Activated T-helper 1 cell treated with anti-CD3 and anti-CD28 coated beads, Interleukin-12 subunit alpha, Interleukin-12 subunit beta, Interleukin-2, Interleukin-4 antibody, amounts not matched to agents 30 ng/mL and 10 ng/mL and 1 ng/mL, durations not matched to agents 14 hours and 24 hours and 36 hours (primary cell): ENCODE results near the gene DLX5. TPM values are rescaled to one million over a fixed set of nuclear protein-coding genes. Genes with fewer than 3 reads are reported as not detected.

Experiments used
- DNase-seq: peaks from one replicate; pipeline ENCODE4 v3.0.0; 2021; ENCODE audit warnings: low spot score
- H3K27ac Mint-ChIP-seq: one replicate; pipeline ENCODE4 v1.8.0; 2021; ENCODE audit warnings: mild to moderate bottlenecking, mixed read lengths
- H3K27me3 Mint-ChIP-seq: one replicate; pipeline ENCODE4 v1.8.0; 2022; ENCODE audit warnings: mild to moderate bottlenecking, moderate library complexity, mixed read lengths; ENCODE audit not compliant: insufficient read depth
- H3K36me3 Mint-ChIP-seq: one replicate; pipeline ENCODE4 v1.8.0; 2021; ENCODE audit warnings: low read depth, mixed read lengths
- H3K4me1 Mint-ChIP-seq: one replicate; pipeline ENCODE4 v1.8.0; 2021; ENCODE audit warnings: low read depth, mixed read lengths
- H3K4me3 Mint-ChIP-seq: one replicate; pipeline ENCODE4 v1.8.0; 2021; ENCODE audit warnings: mild to moderate bottlenecking, moderate library complexity, mixed read lengths
- H3K9me3 Mint-ChIP-seq: one replicate; pipeline ENCODE4 v1.8.0; 2021; ENCODE audit warnings: mixed read lengths
- intact Hi-C: fragments of 100-400 bp; cut with micrococcal nuclease; formaldehyde crosslinking; loops from one replicate; pipeline ENCODE4 v1.15.1; 2024
- total RNA-seq: library from RNA; stranded (reverse); gene quantifications from 2 replicates; pipeline ENCODE4 v1.2.3, GENCODE V29; 2022

The DLX5 gene
- total RNA-seq, 1 donor from 2014 or later = not detected

DNA sequence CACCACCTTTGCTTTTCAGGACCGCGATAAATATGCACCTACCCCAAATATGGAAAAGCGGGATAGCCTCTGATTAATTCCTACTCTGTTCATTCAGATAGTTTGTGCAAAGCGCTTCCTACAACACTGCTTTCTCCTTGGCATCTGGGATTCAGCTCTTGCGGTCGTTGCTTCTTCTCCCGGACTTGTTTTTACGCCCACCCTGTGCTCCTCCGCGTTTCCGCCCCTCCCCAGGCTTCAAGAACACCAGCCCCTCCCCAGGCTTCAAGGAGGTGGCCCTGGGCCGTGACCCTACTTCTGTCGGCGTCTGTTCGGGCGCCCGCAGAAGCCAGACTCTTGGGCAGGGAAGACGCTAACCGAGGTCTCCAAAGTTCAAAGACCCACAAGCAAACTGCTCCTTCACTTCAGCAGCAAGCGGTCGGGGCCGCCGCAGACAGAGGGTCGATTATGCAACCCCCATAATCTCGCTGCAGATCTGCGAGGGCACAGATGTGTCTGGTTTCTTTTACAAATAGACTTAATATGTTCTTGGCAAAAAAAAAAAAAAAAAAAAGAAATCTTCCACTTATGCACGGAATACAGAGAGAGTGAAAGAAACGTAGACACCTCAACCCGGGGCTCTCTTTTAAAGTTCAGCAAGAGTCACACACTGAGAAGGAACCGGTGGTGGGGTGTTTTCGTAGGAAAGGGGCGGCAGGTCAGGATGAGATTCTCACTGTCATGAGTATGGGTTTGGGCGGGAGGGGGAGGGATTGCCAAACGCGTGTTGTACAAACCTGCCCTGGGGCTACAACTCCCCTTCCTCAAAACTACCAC, 1.9 kb downstream of the DLX5 start:
- peak overlapping the region; percentile 40 for H3K27ac Mint-ChIP-seq
- intact Hi-C loops = no loop called here
- H3K4me3 Mint-ChIP-seq = no peak overlapping the region
- no peaks in the 10 kb centered on the region for H3K9me3 Mint-ChIP-seq
- H3K4me1 Mint-ChIP-seq = peaks cover 26% of the 10 kb centered on the region
- peaks cover 8% of the 10 kb centered on the region for H3K36me3 Mint-ChIP-seq
- no peak for DNase-seq
- H3K27me3 Mint-ChIP-seq = peaks cover 88% of the 10 kb centered on the region

GRCh38 chr7:97021747-97022490, 2.7 kb downstream of the DLX5 start:
- Mint-ChIP-seq H3K27ac (peak overlapping the region; percentile 34), H3K27me3 (peaks cover 88% of the 10 kb centered on the region), H3K9me3 (no peaks in the 10 kb centered on the region), H3K4me3 (no peak overlapping the region), H3K4me1 (peaks cover 18% of the 10 kb centered on the region), H3K36me3 (peaks cover 8% of the 10 kb centered on the region)
- intact Hi-C loops = no loop called here
- DNase-seq = no peak

DNA sequence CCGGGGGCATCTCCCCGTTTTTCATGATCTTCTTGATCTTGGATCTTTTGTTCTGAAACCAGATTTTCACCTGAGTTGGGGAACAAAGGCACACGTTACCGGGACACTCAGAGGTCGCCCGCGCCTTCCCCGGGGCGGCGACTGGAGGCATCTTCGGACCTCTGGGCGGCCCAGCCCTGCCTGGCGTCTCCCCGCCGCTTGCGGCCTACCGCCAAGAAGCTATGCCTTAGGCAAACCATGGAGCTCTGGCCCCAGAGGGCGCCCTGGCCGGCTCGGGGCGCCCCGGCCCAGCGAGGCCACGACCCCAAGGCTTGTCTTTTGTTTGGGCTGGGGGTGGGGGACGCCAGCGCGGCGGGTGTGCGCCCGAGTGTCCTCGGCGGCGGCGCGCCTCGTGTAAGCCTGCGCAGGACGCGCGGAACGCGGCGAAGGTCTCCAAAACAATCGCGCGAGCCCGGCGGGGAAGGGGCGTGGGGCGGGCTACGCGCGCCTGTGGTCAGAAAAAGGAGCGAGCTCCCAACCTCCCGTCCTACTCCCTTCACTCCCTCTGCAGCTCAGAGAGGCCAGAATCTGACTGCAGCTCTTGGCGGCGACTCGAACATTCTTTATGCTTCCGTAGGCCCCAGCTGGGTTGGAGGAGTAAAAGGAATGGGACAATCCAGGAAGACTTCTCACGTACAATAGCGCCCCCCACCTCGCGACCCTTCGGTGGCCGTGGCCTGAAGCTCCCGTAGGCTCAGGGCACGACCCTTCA, 3.5 kb downstream of the DLX5 start:
- H3K27me3 Mint-ChIP-seq = peaks cover 87% of the 10 kb centered on the region
- intact Hi-C loops = no loop called here
- peaks cover 8% of the 10 kb centered on the region for H3K36me3 Mint-ChIP-seq
- H3K27ac Mint-ChIP-seq = no peak overlapping the region
- DNase-seq = no peak
- H3K4me1 Mint-ChIP-seq = peaks cover 11% of the 10 kb centered on the region
- H3K9me3 Mint-ChIP-seq = no peaks in the 10 kb centered on the region
- no peak overlapping the region for H3K4me3 Mint-ChIP-seq

DNA sequence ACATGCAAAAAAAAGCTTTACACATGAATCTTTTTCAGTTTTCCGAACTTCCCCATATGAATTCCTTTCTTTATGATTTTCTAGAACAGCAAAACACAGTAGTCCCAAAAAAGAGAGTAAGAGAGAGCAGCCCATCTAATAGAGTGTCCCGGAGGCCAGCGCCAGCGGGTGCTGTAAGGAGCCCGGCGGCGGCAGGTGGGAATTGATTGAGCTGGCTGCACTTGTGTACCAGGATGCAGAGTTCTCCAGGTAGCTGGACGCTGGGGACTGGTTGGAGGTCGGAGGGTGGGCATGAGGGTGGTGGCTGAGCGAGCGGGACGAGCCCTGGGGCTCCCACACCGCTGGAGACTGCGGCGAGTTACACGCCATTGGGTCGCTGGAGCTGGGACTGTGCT, 4.0 kb downstream of the DLX5 start:
- no peak for DNase-seq
- Mint-ChIP-seq H3K27ac (peak overlapping the region; percentile 10), H3K36me3 (peaks cover 4% of the 10 kb centered on the region), H3K4me3 (no peak overlapping the region), H3K4me1 (peaks cover 6% of the 10 kb centered on the region), H3K27me3 (peaks cover 87% of the 10 kb centered on the region), H3K9me3 (no peaks in the 10 kb centered on the region)
- intact Hi-C loops = no loop called here

DNA sequence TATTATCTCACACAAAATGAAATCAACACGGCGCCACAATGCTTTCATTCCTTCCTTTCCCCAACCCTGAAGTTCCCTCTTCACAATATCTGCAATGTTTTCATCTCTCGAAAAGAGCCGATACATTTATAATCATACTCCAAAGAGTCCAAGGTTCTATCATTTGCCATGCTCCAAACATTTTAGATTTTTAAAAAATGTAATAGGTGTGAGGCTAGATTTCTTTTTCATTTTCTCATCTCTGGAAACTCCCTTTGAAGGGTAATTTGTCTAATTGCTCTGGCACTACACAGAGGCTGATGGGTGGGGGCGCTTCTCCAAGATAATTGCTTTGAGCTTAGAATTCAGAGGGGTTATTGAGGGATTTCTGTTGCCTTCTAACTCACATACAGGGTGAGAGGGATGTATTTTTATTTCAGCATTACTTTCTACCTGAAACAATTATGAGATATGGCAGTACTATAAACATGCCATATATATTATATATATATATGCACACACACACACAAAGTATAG, 4.9 kb downstream of the DLX5 start:
- H3K27ac Mint-ChIP-seq = no peak overlapping the region
- DNase-seq = no peak
- peaks cover 6% of the 10 kb centered on the region for H3K4me1 Mint-ChIP-seq
- peaks cover 87% of the 10 kb centered on the region for H3K27me3 Mint-ChIP-seq
- no peaks in the 10 kb centered on the region for H3K9me3 Mint-ChIP-seq
- H3K4me3 Mint-ChIP-seq = no peak overlapping the region
- H3K36me3 Mint-ChIP-seq = peaks cover 4% of the 10 kb centered on the region
- intact Hi-C loops = no loop called here

DNA sequence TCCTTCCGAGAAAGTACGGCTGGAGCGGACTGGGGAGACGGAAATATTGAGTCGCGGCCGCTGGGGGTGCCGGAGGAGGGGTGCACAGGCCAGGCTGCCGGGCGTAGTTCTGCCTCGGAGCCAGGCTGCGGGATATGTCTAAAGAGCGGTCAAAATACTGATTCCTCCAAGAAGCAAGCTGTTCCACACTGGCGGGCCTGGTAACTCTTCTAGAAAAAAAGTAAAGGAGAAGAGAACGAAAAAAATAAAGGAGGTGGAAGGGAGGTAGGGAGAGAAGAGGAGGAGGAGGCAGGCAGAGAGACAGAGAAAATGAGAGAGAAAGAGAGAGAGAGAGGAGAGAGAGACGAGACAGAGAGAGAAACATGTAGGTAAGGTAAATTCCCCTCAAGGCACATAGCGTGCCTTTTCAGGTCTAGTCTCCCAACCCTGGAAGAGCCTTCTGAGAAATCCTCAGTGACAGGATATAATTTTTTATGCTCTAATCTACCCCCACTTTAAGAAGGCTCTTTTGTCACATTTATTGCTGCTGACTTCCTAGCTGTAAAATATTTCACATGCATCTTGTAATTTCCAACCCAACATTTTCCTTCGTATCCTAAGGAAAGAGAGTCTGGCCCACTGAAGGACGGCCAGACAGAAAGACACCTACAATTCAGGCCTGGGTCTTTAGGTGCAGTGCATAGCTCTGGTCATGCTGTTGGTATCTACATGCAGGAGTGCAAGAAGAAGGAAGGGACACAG, 5.7 kb downstream of the DLX5 start:
- H3K9me3 Mint-ChIP-seq = no peaks in the 10 kb centered on the region
- H3K27ac Mint-ChIP-seq = no peak overlapping the region
- intact Hi-C loops = no loop called here
- peaks cover 2% of the 10 kb centered on the region for H3K36me3 Mint-ChIP-seq
- DNase-seq = no peak
- no peak overlapping the region for H3K4me3 Mint-ChIP-seq
- H3K4me1 Mint-ChIP-seq = peaks cover 6% of the 10 kb centered on the region
- H3K27me3 Mint-ChIP-seq = peaks cover 86% of the 10 kb centered on the region

GRCh38 chr7:97018126-97018601, 6.5 kb downstream of the DLX5 start:
- Mint-ChIP-seq H3K27me3 (peaks cover 86% of the 10 kb centered on the region), H3K4me1 (peaks cover 6% of the 10 kb centered on the region), H3K27ac (no peak overlapping the region), H3K9me3 (no peaks in the 10 kb centered on the region), H3K36me3 (peaks cover 2% of the 10 kb centered on the region), H3K4me3 (no peak overlapping the region)
- no peak for DNase-seq
- intact Hi-C loops = no loop called here

DNA sequence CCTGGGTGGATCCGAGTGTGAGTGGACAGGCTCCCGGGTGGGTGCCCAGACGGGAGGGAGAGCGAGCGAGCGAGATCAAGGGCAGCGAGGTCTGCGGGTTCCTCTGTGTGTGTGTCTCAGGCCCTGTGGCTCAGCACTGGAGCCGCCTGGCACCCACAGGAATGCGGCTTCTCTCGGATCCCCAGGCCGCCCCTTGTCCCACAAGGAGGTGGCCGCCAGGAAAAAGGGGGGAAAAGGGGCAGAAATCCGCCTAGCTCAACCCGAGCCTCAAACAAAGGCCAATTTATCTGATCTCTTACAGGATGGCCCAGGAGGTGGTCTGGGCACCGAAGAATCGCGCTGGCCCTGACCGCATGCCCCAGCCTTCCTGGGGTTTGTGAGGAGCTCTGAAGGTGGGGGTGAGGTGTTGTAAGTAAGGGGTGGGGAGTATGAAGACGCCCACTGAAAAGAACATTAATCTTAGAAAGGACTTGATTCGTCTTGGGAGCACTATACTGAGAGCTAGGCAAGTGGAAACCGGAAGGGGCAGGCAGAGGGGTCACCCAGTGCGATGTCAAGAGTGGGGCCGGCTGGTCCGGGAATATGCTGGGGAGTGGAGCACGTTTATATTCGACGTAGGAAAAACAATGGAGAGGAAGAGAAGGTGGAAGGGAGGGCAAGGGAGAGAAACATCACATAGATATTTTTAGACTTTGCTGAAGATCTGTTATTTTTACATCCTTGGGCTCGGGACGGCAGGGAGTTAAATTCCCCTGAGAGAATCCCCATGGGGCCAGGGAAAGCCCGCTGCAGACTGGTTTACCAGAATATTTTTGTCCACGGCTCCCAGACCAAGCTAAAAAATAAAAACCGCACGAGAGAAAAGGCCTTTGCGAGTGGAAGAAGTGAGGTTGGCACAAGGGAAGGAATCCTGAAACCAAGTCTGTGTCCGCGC, 7.2 kb downstream of the DLX5 start:
- H3K36me3 Mint-ChIP-seq = peaks cover under 1% of the 10 kb centered on the region
- DNase-seq = no peak
- H3K4me3 Mint-ChIP-seq = no peak overlapping the region
- intact Hi-C loops = no loop called here
- H3K9me3 Mint-ChIP-seq = no peaks in the 10 kb centered on the region
- H3K27me3 Mint-ChIP-seq = peaks cover 87% of the 10 kb centered on the region
- peaks cover 4% of the 10 kb centered on the region for H3K4me1 Mint-ChIP-seq
- H3K27ac Mint-ChIP-seq = no peak overlapping the region

DNA sequence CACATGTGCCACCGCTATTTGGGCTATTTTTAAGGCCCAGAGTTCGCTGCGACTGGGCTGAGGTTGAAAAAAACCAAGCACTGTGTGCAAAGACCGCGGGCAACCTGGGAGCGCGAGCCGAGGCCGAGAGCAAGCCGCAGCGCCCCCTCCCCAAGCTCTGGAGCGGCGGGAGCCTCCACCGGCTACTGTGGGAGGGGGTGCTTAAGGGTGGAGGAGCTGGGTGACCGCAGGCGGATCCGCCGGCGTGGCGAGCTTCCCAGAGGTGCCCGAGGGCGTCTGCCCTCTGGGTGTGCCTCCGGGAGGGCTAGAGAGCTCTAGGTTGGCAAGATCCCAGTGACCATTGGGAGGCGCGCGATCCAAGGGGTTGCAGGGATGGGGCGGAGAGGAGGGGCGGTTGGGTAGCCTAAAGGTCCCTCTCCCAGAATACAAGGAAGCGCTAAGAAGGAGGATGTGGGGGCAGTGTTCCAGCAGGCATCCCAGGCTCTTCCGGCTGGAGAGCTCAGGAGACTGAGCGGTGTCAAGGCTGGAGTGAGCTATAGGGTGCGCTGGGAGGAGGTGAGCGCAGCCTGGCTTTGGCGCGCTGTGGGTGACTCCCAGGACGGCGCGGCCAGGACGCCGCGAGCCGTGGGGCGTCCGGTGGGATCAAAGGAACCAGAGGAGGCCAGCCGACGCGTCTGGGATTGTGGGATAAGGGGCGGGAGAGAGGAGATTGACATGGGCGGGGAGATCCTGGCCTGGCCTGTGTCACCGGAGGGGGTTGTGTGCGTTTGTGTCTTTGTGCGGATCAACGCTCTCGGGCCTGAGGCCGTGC, 8.0 kb downstream of the DLX5 start:
- no peak overlapping the region for H3K4me3 Mint-ChIP-seq
- intact Hi-C loops = loop anchor here (1.0 kb wide), 1 partner anchor 8 kb away; the partner anchor contains the start of gene DLX5
- H3K4me1 Mint-ChIP-seq = no peaks in the 10 kb centered on the region

GRCh38 chr7:97015756-97016380, 8.8 kb downstream of the DLX5 start:
- H3K27me3 Mint-ChIP-seq = peaks cover 89% of the 10 kb centered on the region
- intact Hi-C loops = loop anchor here (1.0 kb wide), 1 partner anchor 8 kb away; the partner anchor contains the start of gene DLX5

More for the DNA sequence above, 8.0 kb downstream of the DLX5 start:
- no peak overlapping the region for H3K27ac Mint-ChIP-seq
- H3K36me3 Mint-ChIP-seq = no peaks in the 10 kb centered on the region
- H3K27me3 Mint-ChIP-seq = peaks cover 86% of the 10 kb centered on the region
- no peaks in the 10 kb centered on the region for H3K9me3 Mint-ChIP-seq
- DNase-seq = no peak

More at GRCh38 chr7:97015756-97016380, 8.8 kb downstream of the DLX5 start:
- H3K9me3 Mint-ChIP-seq = no peaks in the 10 kb centered on the region
- DNase-seq = no peak
- no peak overlapping the region for H3K4me3 Mint-ChIP-seq
- H3K27ac Mint-ChIP-seq = no peak overlapping the region
- no peaks in the 10 kb centered on the region for H3K4me1 Mint-ChIP-seq
- no peaks in the 10 kb centered on the region for H3K36me3 Mint-ChIP-seq
